ENCODE data around the gene NTHL1.

- TF ChIP-seq, protein P1, sequence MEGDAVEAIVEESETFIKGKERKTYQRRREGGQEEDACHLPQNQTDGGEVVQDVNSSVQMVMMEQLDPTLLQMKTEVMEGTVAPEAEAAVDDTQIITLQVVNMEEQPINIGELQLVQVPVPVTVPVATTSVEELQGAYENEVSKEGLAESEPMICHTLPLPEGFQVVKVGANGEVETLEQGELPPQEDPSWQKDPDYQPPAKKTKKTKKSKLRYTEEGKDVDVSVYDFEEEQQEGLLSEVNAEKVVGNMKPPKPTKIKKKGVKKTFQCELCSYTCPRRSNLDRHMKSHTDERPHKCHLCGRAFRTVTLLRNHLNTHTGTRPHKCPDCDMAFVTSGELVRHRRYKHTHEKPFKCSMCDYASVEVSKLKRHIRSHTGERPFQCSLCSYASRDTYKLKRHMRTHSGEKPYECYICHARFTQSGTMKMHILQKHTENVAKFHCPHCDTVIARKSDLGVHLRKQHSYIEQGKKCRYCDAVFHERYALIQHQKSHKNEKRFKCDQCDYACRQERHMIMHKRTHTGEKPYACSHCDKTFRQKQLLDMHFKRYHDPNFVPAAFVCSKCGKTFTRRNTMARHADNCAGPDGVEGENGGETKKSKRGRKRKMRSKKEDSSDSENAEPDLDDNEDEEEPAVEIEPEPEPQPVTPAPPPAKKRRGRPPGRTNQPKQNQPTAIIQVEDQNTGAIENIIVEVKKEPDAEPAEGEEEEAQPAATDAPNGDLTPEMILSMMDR (IDR thresholded peaks at IDR 0.05; ENCODE audit: extremely low read depth in 1 of 2, insufficient read depth in 1 of 2, low read depth in 1 of 2, low read length in 2 of 2) = no peak
- TF ChIP-seq POLR2AphosphoS5 (IDR thresholded peaks at IDR 0.05; ENCODE audit: insufficient read depth, low read depth, low read length) = no peak
- TF ChIP-seq FOS (IDR thresholded peaks at IDR 0.05; ENCODE audit: borderline replicate concordance, insufficient read depth, low read length) = no peak
- no peak for TF ChIP-seq EZH2 (IDR thresholded peaks at IDR 0.05; ENCODE audit: borderline replicate concordance, low read depth, low read length, severe bottlenecking)
- no peak for TF ChIP-seq POLR2A (IDR thresholded peaks at IDR 0.05; ENCODE audit: low read depth, low read length)
Measured at GRCh38 chr16:1999866-2000514, 47.6 kb downstream of the NTHL1 start.

Measured in endothelial cell of umbilical vein (primary cell).